Right lobe of liver (tissue), 4 donors: ENCODE data around the gene PYGL.
A peak's percentile ranks its signal among the peaks of the same experiment; 100 is the strongest.

Experiments used
- CTCF ChIP-seq, 4 donors: fragments of 200-600 bp in 3 of 4; fragments of 450-650 bp in 1 of 4; IDR thresholded peaks; one replicate each; pipeline versions ENCODE4 v1.5.1 to v1.8.0; 2016 to 2022; ENCODE audit warnings: antibody characterized with exemption in 4 of 4, mild to moderate bottlenecking in 2 of 4
- POLR2A ChIP-seq: fragments of 450-650 bp; IDR thresholded peaks from one replicate; pipeline ENCODE4 v1.6.1; 2017; ENCODE audit warnings: antibody characterized with exemption, mild to moderate bottlenecking
- donor health status: DM: no; HTN: no; CAD: no.
- donor health status: DM: no; HTN: no; CAD: no.
- donor health status: DM: no; HTN: yes; CAD: no.

GRCh38 chr14:50954811-50955372 is 10.6 kb upstream of the PYGL start:
- TF ChIP-seq CTCF (IDR thresholded peaks at IDR 0.05): peak; percentile 50 to 71 (median 64)
- no peak for TF ChIP-seq POLR2A
